K562 (cell line): ENCODE data around the gene HSPA1L. TPM values are rescaled to one million over a fixed set of nuclear protein-coding genes. Genes with fewer than 3 reads are reported as not detected.
A peak's percentile ranks its signal among the peaks of the same experiment; 100 is the strongest.

ENCODE experiments used
- ARID4B ChIP-seq: sonication (generic); formaldehyde crosslinking; IDR thresholded peaks from 2 replicates; pipeline ENCODE4 v1.8.0; 2022; ENCODE audit warnings: mild to moderate bottlenecking, missing genetic modification reagents
- BCL6 ChIP-seq: fragments of 250-450 bp; sonication (Bioruptor Pico); IDR thresholded peaks from 2 replicates; pipeline ENCODE4 v1.4.0; 2020
- CTCF ChIP-seq, 3 experiments: IDR thresholded peaks in 2 of 3; conservative IDR thresholded peaks in 1 of 3; 2 replicates each; pipeline ENCODE4 v1.5.1; 2011 to 2012; ENCODE audit warnings: low read length in 3 of 3, mild to moderate bottlenecking in 3 of 3, control low read depth in 2 of 3, improper control_type of control experiment in 1 of 3, inconsistent platforms in 1 of 3, low read depth in 1 of 3, mixed read lengths in 1 of 3, moderate library complexity in 1 of 3; ENCODE audit not compliant: insufficient read depth in 2 of 3
- DEAF1 ChIP-seq: fragments of 450-650 bp; formaldehyde crosslinking; IDR thresholded peaks from 2 replicates; pipeline ENCODE4 v1.4.0; 2020; ENCODE audit warnings: mild to moderate bottlenecking, moderate library complexity
- JUND ChIP-seq, 2 experiments: IDR thresholded peaks; 2 replicates in 1 of 2; 3 replicates in 1 of 2; pipeline ENCODE4 v1.6.1; 2011; ENCODE audit warnings: borderline replicate concordance in 2 of 2, low read depth in 2 of 2, low read length in 2 of 2, improper control_type of control experiment in 1 of 2, missing biosample characterization in 1 of 2, missing genetic modification characterization in 1 of 2, missing genetic modification reagents in 1 of 2
- MYNN ChIP-seq, 2 experiments: sonication (generic); formaldehyde crosslinking in 1 of 2; IDR thresholded peaks; 2 replicates each; pipeline versions ENCODE4 v1.5.0 to v1.6.1; 2016 to 2020; ENCODE audit warnings: antibody characterized with exemption in 1 of 2, missing genetic modification reagents in 1 of 2
- TCF3 ChIP-seq: sonication (generic); formaldehyde crosslinking; IDR thresholded peaks from 2 replicates; pipeline ENCODE4 v1.4.0; 2020; ENCODE audit warnings: mild to moderate bottlenecking, missing genetic modification reagents
- ZNF165 ChIP-seq: fragments of 250-450 bp; sonication (Bioruptor Pico); IDR thresholded peaks from 2 replicates; pipeline ENCODE4 v1.4.0; 2020; ENCODE audit warnings: borderline replicate concordance
- ZNF347 ChIP-seq: fragments of 450-650 bp; formaldehyde crosslinking; IDR thresholded peaks from 2 replicates; pipeline ENCODE4 v1.4.0; 2020; ENCODE audit warnings: low read depth, mild to moderate bottlenecking, moderate library complexity
- ZNF512 ChIP-seq: IDR thresholded peaks from 2 replicates; pipeline ENCODE4 v1.6.1; 2016; ENCODE audit warnings: missing genetic modification characterization, missing compliant biosample characterization
- ZNF740 ChIP-seq, 3 experiments: fragments of 200-800 bp in 1 of 3; sonication (Bioruptor generic) in 1 of 3; sonication (generic) in 1 of 3; formaldehyde crosslinking in 1 of 3; IDR thresholded peaks; 2 replicates each; pipeline versions ENCODE4 v1.6.1 to v1.8.0; 2016 to 2022; ENCODE audit warnings: mild to moderate bottlenecking in 2 of 3, missing compliant biosample characterization in 2 of 3, missing genetic modification characterization in 2 of 3, missing genetic modification reagents in 1 of 3
- ZNF766 ChIP-seq: fragments of 200-800 bp; sonication (Bioruptor generic); conservative IDR thresholded peaks from 2 replicates; pipeline ENCODE4 v1.6.1; 2016; ENCODE audit warnings: missing genetic modification characterization, missing compliant biosample characterization
- polyA plus RNA-seq, 8 experiments: library from polyadenylated mRNA; depleted of rRNA in 4 of 8; stranded (reverse) in 5 of 8; unstranded in 3 of 8; fragments of >200 nt; fragmentation: Nextera tagmentation in 2 of 8; fragmentation: Illumina TruSeq in 1 of 8; extraction: Ambion mirVana in 2 of 8; extraction: Trizol in 1 of 8; gene quantifications; 2 replicates each; pipeline versions ENCODE4 v1.2.1 to v1.2.3, GENCODE V29; 2011 to 2014; ENCODE audit warnings: inconsistent platforms in 1 of 8, missing spikeins in 1 of 8
- total RNA-seq, 7 experiments: library from RNA; depleted of rRNA in 6 of 7; stranded (reverse); fragments of >200 nt in 6 of 7; fragmentation: Illumina TruSeq in 2 of 7; extraction: Trizol in 2 of 7; gene quantifications; 2 replicates each; pipeline versions ENCODE4 v1.2.1 to v1.2.3, GENCODE V29; 2011 to 2021; ENCODE audit warnings: low replicate concordance in 1 of 7

HSPA1L gene
- total and polyA plus RNA-seq, 9 of the 15 experiments (the other 6 are each of a cell fraction or from before 2014, with no cell fraction given), result 0.14 to 2.1 (median 1.3) TPM

GRCh38 chr6:31769684-31770371 lies 45.3 kb downstream of the HSPA1L start (continued):
- TF ChIP-seq ARID4B (CRISPR knock-in tag) (peak; percentile 79; the same call in 1 of the 2 replicates), CTCF (IDR thresholded peaks at IDR 0.05 in 2 of 3, conservative IDR thresholded peaks at IDR 0.05 in 1 of 3; ENCODE audit: insufficient read depth in 2 of 3, low read depth in 1 of 3, low read length in 3 of 3) (peak; percentile 98 to 100 (median 99)), MYNN (IDR thresholded peaks at IDR 0.05) (peak; percentile 83), MYNN (CRISPR knock-in tag; IDR thresholded peaks at IDR 0.05) (no peak), ZNF740 (CRISPR knock-in tag; IDR thresholded peaks at IDR 0.05) (peak; percentile 89), ZNF740 (tag; IDR thresholded peaks at IDR 0.05) (no peak), JUND (IDR thresholded peaks at IDR 0.05; ENCODE audit: borderline replicate concordance, low read depth, low read length) (peak; percentile 79), JUND (tag; IDR thresholded peaks at IDR 0.05; ENCODE audit: borderline replicate concordance, low read depth, low read length) (no peak; the same call in 1 of the 3 replicates), ZNF766 (CRISPR knock-in tag) (peak; percentile 56; the same call in 1 of the 2 replicates), ZNF165 (CRISPR knock-in tag) (no peak), DEAF1 (CRISPR knock-in tag) (peak; percentile 99), TCF3 (CRISPR knock-in tag) (no peak; the same call in 1 of the 2 replicates), BCL6 (CRISPR knock-in tag) (no peak), ZNF512 (tag) (peak; percentile 60), ZNF347 (CRISPR knock-in tag) (no peak)
